ENCODE results near the gene RHOD. TPM values are rescaled to one million over a fixed set of nuclear protein-coding genes. Genes with fewer than 3 reads are reported as not detected.
A peak's percentile ranks its signal among the peaks of the same experiment; 100 is the strongest.

Gene RHOD
- total and polyA plus RNA-seq, 2 of the 8 experiments (the other 6 are each of a cell fraction or from before 2014, with no cell fraction given): 12.1 to 17.6 TPM

- no peak overlapping the region for H4K8ac ChIP-seq (ENCODE audit: extremely low read depth, insufficient read depth, low read length)
- no peak for FAIRE-seq
- CTCF ChIA-PET (ENCODE audit: partially characterized antibody): interaction anchor here (0.6 to 5.1 kb wide), 12 partner anchors 10 to 300 kb away, joined by 3 to 69 read pairs (median 4); no protein-coding TSS in a partner anchor
These were observed 5.3 kb upstream of the RHOD start for GRCh38 chr11:67051180-67051893.

More at GRCh38 chr11:67051180-67051893, 5.3 kb upstream of the RHOD start:
- POLR2A ChIA-PET (ENCODE audit: partially characterized antibody): interaction anchor here (0.8 kb wide), 1 partner anchor 54 kb away, joined by 3 read pairs; no protein-coding TSS in a partner anchor
- Histone ChIP-seq H3K4me3 (ENCODE audit: extremely low read depth in 1 of 4, insufficient read depth in 2 of 4, low read depth in 3 of 4, low read length in 4 of 4) (no peak overlapping the region), H3K36me3 (ENCODE audit: control insufficient read depth in 2 of 4, insufficient read depth in 4 of 4, low read length in 3 of 4) (no peaks in the 10 kb centered on the region), H3K23ac (ENCODE audit: insufficient read length) (no peak overlapping the region), H2AFZ (ENCODE audit: low read length) (no peak overlapping the region), H2BK5ac (ENCODE audit: low read depth, low read length) (no peak overlapping the region), H3K4me1 (replicated peaks in 1 of 4; ENCODE audit: control insufficient read depth in 3 of 4, insufficient read depth in 4 of 4, low read length in 3 of 4) (peaks cover 4 to 22% (median 14%) of the 10 kb centered on the region in 4 experiments), H3K27ac (ENCODE audit: low read depth, low read length) (no peak overlapping the region), H3K9me3 (ENCODE audit: insufficient read depth in 2 of 2, low read depth in 1 of 2, low read length in 1 of 2) (no peaks in the 10 kb centered on the region), H3K79me2 (ENCODE audit: control insufficient read depth in 1 of 2, insufficient read depth in 2 of 2, low read length in 2 of 2) (no peaks in the 10 kb centered on the region), H3K56ac (replicated peaks; ENCODE audit: insufficient read length, low read depth, low read length) (no peak overlapping the region), H2BK12ac (ENCODE audit: low read depth, low read length) (no peak overlapping the region), H3K4ac (replicated peaks; ENCODE audit: insufficient read length, low read depth, low read length) (no peak overlapping the region), H2BK20ac (ENCODE audit: low read length) (no peak overlapping the region), H3K79me1 (ENCODE audit: low read depth, low read length) (no peaks in the 10 kb centered on the region), H4K5ac (ENCODE audit: insufficient read length, low read depth, low read length) (no peak overlapping the region), H2AK5ac (ENCODE audit: low read depth, low read length) (no peak overlapping the region), H3K23me2 (ENCODE audit: low read depth, low read length) (peaks cover 2% of the 10 kb centered on the region; the same call in 1 of the 2 replicates), H2BK15ac (ENCODE audit: low read length) (no peak overlapping the region), H3K9ac (replicated peaks in 1 of 4; ENCODE audit: extremely low read depth in 1 of 4, low read depth in 3 of 4, low read length in 3 of 4) (no peak overlapping the region), H3K14ac (ENCODE audit: insufficient read length) (no peak overlapping the region), H4K20me1 (replicated peaks in 1 of 2; ENCODE audit: control insufficient read depth in 1 of 2, insufficient read depth in 2 of 2, low read length in 2 of 2) (no peaks in the 10 kb centered on the region), H4K91ac (replicated peaks; ENCODE audit: insufficient read length, low read length) (no peak overlapping the region), H2BK120ac (replicated peaks; ENCODE audit: low read depth, low read length) (no peak overlapping the region), H3K27me3 (replicated peaks in 1 of 4; ENCODE audit: control insufficient read depth in 3 of 4, extremely low read depth in 1 of 4, insufficient read depth in 3 of 4, low read length in 3 of 4) (peaks cover 0 to 2% (median 0%) of the 10 kb centered on the region in 4 experiments; a peak in 1 of 7 replicates), H3K18ac (ENCODE audit: extremely low read depth, low read length) (no peak overlapping the region), H3K4me2 (ENCODE audit: insufficient read depth in 1 of 2, low read depth in 2 of 2, low read length in 2 of 2) (no peak overlapping the region)
- no peak for DNase-seq (ENCODE audit: low read depth in 1 of 2, low spot score in 2 of 2)
- TF ChIP-seq RAD21 (IDR thresholded peaks at IDR 0.05 in 1 of 2, conservative IDR thresholded peaks at IDR 0.05 in 1 of 2; ENCODE audit: low read depth in 2 of 2, low read length in 2 of 2): no peak
- no peak for TF ChIP-seq E2F6 (IDR thresholded peaks at IDR 0.05)
- TF ChIP-seq BACH1 (IDR thresholded peaks at IDR 0.05; ENCODE audit: low read length): no peak
- peak; percentile 74; the same call in 1 of the 2 replicates for TF ChIP-seq KDM1A (IDR thresholded peaks at IDR 0.05; ENCODE audit: borderline replicate concordance, low read length)
- no peak for TF ChIP-seq CTCF (IDR thresholded peaks at IDR 0.05; ENCODE audit: control extremely low read depth in 1 of 3, insufficient read depth in 1 of 3, low read depth in 1 of 3, low read length in 3 of 3)
- WGBS, 2 experiments (ENCODE audit: extremely low coverage in 1 of 2, insufficient coverage in 1 of 2, insufficient read length in 1 of 2, insufficient replicate concordance in 2 of 2, low coverage in 1 of 2, low lambda C conversion rate in 2 of 2, missing lambda C conversion rate in 1 of 2): 79% methylated on average over 7 of the region's 9 CpGs; no CpG with 5 or more reads in 1 of the 2 experiments

Measured in H1 (cell line).